ENCODE data around the gene TOMM5.

TOMM5 gene

DNA sequence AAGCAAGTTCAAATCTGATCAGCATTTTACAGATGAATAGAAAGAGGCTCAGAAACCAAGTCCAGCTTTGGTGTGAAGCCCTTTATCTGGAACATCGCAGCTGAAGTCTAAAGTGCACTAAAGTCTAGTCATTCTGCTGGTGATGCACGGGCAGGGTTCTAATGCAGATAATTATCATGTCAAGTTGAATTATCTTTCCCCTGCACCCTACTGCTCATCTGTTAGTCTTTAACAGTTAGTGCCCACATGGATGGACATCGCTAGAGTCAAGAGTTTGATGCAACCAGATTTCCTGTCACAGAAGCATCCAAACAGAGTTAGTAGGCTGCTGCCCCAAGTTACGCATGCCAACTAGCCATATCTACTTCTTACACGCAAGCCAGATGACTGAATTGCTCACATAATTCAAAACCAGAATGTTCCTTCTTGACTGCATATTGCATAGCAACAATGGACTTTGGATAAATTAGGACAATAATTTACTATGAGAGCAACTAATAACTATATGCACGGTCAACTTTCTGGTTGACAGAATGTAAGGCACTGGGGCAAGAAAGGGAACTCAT is 1.6 kb upstream of the TOMM5 start:
- H3K4me3 ChIP-seq (ENCODE audit: low read length), result no peak overlapping the region
- DNase-seq (ENCODE audit: low read depth), result peak; percentile 26
- TF ChIP-seq, protein P1, sequence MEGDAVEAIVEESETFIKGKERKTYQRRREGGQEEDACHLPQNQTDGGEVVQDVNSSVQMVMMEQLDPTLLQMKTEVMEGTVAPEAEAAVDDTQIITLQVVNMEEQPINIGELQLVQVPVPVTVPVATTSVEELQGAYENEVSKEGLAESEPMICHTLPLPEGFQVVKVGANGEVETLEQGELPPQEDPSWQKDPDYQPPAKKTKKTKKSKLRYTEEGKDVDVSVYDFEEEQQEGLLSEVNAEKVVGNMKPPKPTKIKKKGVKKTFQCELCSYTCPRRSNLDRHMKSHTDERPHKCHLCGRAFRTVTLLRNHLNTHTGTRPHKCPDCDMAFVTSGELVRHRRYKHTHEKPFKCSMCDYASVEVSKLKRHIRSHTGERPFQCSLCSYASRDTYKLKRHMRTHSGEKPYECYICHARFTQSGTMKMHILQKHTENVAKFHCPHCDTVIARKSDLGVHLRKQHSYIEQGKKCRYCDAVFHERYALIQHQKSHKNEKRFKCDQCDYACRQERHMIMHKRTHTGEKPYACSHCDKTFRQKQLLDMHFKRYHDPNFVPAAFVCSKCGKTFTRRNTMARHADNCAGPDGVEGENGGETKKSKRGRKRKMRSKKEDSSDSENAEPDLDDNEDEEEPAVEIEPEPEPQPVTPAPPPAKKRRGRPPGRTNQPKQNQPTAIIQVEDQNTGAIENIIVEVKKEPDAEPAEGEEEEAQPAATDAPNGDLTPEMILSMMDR (conservative IDR thresholded peaks at IDR 0.05; ENCODE audit: low read length), result no peak

DNA sequence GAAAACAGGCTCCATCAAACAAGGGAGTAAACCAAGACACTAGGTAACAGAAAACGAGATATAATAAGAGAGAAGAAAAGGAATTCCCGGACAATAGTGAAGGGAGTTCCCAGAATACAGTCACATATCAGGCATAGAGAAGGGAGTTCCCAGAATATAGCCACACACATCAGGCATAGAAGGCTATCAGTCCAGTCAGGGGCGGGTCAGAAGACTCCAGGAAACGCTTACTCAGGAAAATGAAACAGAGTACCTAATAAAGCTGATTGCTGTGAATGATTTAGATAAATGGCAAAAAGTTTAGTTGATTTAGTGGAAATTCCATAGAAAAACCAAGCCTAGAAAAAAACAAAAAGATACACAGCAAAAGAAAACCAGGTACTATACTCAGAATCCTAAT is 4.9 kb downstream of the TOMM5 start:
- TF ChIP-seq, protein P1 (conservative IDR thresholded peaks at IDR 0.05; ENCODE audit: low read length), result no peak
- DNase-seq (ENCODE audit: low read depth), result no peak
- no peak overlapping the region for H3K4me3 ChIP-seq (ENCODE audit: low read length)

DNA sequence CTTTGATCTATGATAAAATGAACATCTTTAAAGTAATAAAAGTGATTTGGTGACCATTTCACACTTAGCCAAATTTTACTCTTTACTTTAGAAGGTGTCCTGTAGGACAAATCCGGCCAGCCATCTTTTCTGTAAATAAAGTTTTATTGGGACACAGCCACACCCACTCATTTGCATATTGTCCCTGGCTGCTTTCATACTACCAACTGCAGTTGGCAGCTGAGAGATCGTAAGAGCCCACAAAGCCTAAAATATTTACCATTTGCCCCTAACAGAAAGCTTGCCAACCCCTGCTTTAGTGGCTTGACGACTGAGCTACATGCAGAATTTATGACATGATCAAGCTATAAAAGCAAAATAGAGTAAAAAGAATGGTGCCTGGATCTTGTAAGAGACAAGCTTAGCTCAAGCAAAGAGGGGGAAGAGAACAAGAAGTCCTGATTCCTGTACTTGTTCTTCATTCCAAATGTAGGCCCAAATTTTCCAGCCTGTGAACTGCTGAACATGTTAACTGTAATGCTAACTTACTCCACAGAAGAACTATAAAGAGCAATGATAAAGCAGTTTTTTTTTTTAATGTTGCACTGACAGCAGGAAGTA is 8.8 kb downstream of the TOMM5 start:
- DNase-seq (ENCODE audit: low read depth), result no peak
- TF ChIP-seq, protein P1 (conservative IDR thresholded peaks at IDR 0.05; ENCODE audit: low read length), result no peak

DNA sequence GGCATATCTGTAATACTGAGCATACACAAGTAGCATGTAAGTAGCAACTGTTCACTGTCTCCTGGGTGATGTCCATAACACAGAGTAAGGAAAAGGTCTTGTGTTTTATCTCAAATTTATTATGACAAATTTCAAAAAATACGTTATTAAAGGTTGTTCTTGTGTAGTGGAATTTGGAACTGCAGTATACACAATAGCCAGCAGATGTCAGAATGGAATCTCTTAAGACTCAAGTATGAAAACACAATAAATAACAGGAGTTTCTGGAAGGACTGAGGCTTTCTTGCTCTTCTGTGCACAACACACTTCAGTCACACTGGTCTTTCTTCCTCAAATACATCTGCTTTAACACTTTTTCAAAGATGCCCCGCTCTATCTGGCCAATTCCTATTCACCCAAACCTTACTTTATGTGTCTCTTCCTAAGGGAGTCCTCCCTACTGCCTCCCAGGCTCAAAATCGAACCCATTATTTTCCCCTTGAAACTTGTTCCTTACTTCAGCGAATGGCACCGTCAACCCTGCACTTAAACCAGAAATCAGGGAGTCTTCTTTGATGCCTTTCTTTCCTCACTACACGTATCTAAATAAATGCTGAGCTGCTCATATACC is 9.7 kb downstream of the TOMM5 start:
- H3K4me3 ChIP-seq (ENCODE audit: low read length), result no peak overlapping the region
- TF ChIP-seq, protein P1 (conservative IDR thresholded peaks at IDR 0.05; ENCODE audit: low read length), result peak; percentile 83
- peak; percentile 76 for DNase-seq (ENCODE audit: low read depth)

More for the DNA sequence above, 8.8 kb downstream of the TOMM5 start:
- no peak overlapping the region for H3K4me3 ChIP-seq (ENCODE audit: low read length)

DNA sequence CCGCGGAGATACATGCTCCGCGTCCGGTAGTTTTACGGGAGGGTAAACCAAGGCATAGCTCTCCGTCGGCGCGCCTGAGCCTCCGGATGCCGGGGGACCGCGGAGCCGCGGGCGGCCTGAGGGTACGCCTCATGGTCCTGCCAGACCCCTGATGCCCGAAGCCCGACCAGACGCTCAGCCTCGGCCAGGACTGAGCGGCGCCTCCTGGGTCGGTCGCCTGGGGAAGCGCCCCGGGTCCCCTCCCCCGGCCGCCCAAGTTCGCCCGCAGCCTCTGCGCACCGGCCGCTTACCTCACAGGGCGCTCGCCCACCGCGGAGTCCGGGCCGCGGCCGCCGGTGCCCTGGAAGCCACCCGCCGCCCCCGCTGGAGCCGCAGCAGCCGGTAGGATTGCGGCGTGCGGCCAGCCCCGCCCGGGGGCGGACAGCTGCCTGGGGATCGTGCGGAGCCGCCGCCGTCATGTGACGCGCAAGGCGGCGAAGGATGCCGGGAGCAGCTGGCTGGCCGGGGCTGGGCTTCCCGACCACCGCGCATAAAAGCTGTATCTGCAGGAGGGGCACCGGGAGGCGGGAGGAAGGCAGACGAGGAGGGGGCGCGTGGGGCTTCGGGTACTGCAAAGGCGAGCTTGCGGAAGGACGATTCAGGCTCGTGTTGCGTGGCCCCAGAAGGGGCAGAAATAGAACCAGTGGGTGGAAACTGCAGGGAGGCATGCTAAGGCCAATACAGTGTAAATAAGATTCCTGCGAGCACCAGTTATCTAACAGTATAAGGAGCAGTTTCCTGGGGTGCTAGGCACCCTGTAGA is 16.3 kb downstream of the TOMM5 start, which contains the start of gene FBXO10:
Gene FBXO10 (minus strand): TSS at position 460 of the 801 bp plus-strand sequence. CDS start 34,612 bp downstream, outside the sequence.
- TF ChIP-seq, protein P1 (conservative IDR thresholded peaks at IDR 0.05; ENCODE audit: low read length), result no peak
- DNase-seq (ENCODE audit: low read depth), result peak; percentile 58
- H3K4me3 ChIP-seq (ENCODE audit: low read length), result peak within 1 kb of the TSS; percentile 66

DNA sequence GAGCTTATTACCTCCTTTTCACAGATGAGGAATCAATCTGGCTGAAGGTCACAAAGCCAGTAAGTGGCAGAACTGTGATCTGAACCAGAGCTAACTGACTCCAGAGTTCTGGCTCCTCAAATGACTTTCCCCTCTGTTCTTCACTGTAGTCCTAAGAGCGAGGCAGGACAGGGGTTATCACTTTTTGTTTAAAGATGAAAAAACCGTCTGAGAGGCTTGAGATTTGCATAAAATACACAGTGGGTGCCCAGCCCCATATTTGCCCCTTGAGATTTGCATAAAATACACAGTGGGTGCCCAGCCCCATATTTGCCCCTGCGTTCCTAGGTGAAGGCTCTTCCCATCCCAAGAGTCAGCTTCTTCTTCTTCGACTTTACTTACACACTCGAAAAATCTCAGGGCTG is 16.9 kb downstream of the TOMM5 start:
- TF ChIP-seq, protein P1 (conservative IDR thresholded peaks at IDR 0.05; ENCODE audit: low read length), result no peak
- peak overlapping the region; percentile 66 for H3K4me3 ChIP-seq (ENCODE audit: low read length)
- DNase-seq (ENCODE audit: low read depth), result no peak
